Left ventricle myocardium inferior (tissue), 1 donor: ENCODE data around the gene KCNJ5. TPM values are rescaled to one million over a fixed set of nuclear protein-coding genes. Genes with fewer than 3 reads are reported as not detected.
"Not testable (repeated sequence)": the region's sequence is repeated elsewhere in the genome, so short reads cannot be mapped to it uniquely, and the experiment has no call there.

ENCODE experiments used
- DNase-seq: peaks from one replicate; pipeline ENCODE4 v3.0.0-alpha.2; 2020
- H3K27ac ChIP-seq: fragments of 200-600 bp; replicated peaks from 2 replicates; pipeline ENCODE4 v1.8.0; 2021
- H3K27me3 ChIP-seq: fragments of 200-600 bp; 2 replicates; pipeline ENCODE4 v1.8.0; 2021; ENCODE audit warnings: low read depth
- H3K36me3 ChIP-seq: fragments of 200-600 bp; 2 replicates; pipeline ENCODE4 v1.8.0; 2021
- H3K4me1 ChIP-seq: fragments of 200-600 bp; 2 replicates; pipeline ENCODE4 v1.8.0; 2021
- H3K4me3 ChIP-seq: fragments of 200-600 bp; 2 replicates; pipeline ENCODE4 v1.8.0; 2021; ENCODE audit warnings: mild to moderate bottlenecking, moderate library complexity
- H3K9me3 ChIP-seq: fragments of 200-600 bp; replicated peaks from 2 replicates; pipeline ENCODE4 v1.8.0; 2021
- CTCF ChIP-seq: fragments of 200-600 bp; IDR thresholded peaks from 2 replicates; pipeline ENCODE4 v1.8.0; 2021; ENCODE audit warnings: antibody characterized with exemption, mild to moderate bottlenecking, borderline replicate concordance
- intact Hi-C: fragments of 100-400 bp; cut with micrococcal nuclease; formaldehyde crosslinking; loops from one replicate; pipeline ENCODE4 v1.11.0; 2022
- total RNA-seq: library from RNA; stranded (reverse); fragmentation: NEBNext Ultra II Directional; extraction: Animal tissue kit (Norgen Biotek cat#: 25700); gene quantifications from one replicate; pipeline ENCODE4 v1.2.1, GENCODE V29; 2021
- donor health status: DM: no; HTN: yes; CAD: no; lungs with severe emphysema.

KCNJ5 gene
- total RNA-seq, 1 donor from 2014 or later = 5.4 TPM

- Histone ChIP-seq H3K4me1 (peaks cover 20% of the 10 kb centered on the region), H3K9me3 (no peaks in the 10 kb centered on the region), H3K27me3 (peaks cover 3% of the 10 kb centered on the region), H3K27ac (no peak overlapping the region), H3K4me3 (no peak overlapping the region), H3K36me3 (no peaks in the 10 kb centered on the region)
- intact Hi-C loops = no loop called here
- peak; percentile 7 for DNase-seq
- TF ChIP-seq CTCF = no peak
These were observed 25.5 kb downstream of the KCNJ5 start for GRCh38 chr11:128916681-128917080.

DNA sequence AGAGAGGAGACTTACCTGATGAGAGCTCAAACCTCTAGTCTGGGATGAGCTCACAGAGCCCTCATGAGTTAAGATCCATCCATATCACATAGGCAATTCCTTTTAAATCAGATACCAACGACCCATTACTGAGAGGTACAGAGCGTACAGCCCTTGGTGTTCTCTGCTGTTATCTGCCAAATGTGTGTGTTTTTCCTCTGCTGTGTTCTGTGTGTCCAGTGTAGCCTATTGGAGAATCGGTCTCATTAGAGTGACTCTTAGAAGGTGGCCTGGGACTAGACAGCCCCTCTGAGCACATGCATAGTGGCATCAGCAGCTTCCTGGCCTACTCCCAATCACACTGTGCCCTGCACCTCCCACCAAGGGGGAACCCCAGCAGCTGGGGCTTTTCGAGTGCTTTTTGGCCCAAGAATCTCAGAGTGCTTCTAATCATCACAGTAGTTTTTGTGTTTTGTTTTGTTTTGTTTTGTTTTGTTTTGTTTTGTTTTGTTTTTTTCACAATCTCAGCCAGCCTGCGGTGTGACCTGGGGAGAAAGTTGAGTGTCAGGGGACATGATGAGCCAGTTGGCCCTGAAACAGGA, 26.1 kb downstream of the KCNJ5 start:
- Histone ChIP-seq H3K4me3 (no peak overlapping the region), H3K27ac (no peak overlapping the region), H3K9me3 (no peaks in the 10 kb centered on the region), H3K36me3 (no peaks in the 10 kb centered on the region), H3K4me1 (peaks cover 20% of the 10 kb centered on the region), H3K27me3 (peaks cover 6% of the 10 kb centered on the region)
- intact Hi-C loops = no loop called here
- no peak for TF ChIP-seq CTCF
- DNase-seq = peak; percentile 0

DNA sequence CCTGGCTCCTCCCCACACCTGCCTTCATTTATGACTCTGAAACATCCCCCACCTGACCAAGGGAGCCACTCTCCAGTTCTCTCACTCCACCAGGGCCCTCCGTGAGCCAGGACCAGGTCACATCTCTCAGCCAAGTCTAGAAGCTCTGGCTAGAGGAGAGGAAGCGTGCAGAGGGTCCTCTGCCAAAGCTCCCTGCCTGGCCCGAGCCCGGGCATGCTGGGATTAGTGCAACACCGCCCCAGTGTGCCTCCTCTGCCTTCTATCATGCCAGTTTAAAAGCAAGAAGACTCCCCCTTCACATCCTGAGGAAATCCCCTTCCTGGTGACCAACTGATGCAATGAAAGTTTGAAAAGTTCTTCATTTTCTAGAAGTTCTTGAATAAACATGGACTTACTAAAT, 28.1 kb downstream of the KCNJ5 start:
- intact Hi-C loops = no loop called here
- Histone ChIP-seq H3K4me3 (no peak overlapping the region), H3K27me3 (peaks cover 8% of the 10 kb centered on the region), H3K9me3 (no peaks in the 10 kb centered on the region), H3K4me1 (peaks cover 20% of the 10 kb centered on the region), H3K27ac (no peak overlapping the region), H3K36me3 (no peaks in the 10 kb centered on the region)
- peak; percentile 5 for DNase-seq
- TF ChIP-seq CTCF = no peak

- H3K27me3 ChIP-seq, H3K27ac ChIP-seq, H3K4me3 ChIP-seq, intact Hi-C loops, H3K36me3 ChIP-seq, DNase-seq, H3K9me3 ChIP-seq: not testable (repeated sequence)
- peaks cover 16% of the 10 kb centered on the region for H3K4me1 ChIP-seq
These were observed 28.5 kb downstream of the KCNJ5 start for GRCh38 chr11:128919635-128920034.

GRCh38 chr11:128920666-128921065, 29.5 kb downstream of the KCNJ5 start:
- intact Hi-C loops = no loop called here
- Histone ChIP-seq H3K27ac (no peak overlapping the region), H3K9me3 (no peaks in the 10 kb centered on the region), H3K4me1 (peaks cover 7% of the 10 kb centered on the region), H3K36me3 (no peaks in the 10 kb centered on the region), H3K27me3 (peaks cover 8% of the 10 kb centered on the region), H3K4me3 (no peak overlapping the region)
- peak; percentile 5 for DNase-seq
- no peak for TF ChIP-seq CTCF

GRCh38 chr11:128921793-128922192, 30.6 kb downstream of the KCNJ5 start:
- H3K36me3 ChIP-seq = no peaks in the 10 kb centered on the region
- peaks cover 17% of the 10 kb centered on the region for H3K27me3 ChIP-seq
- DNase-seq = peak; percentile 10
- TF ChIP-seq CTCF = no peak
- H3K4me3 ChIP-seq = no peak overlapping the region
- H3K27ac ChIP-seq = no peak overlapping the region
- H3K4me1 ChIP-seq = peaks cover 7% of the 10 kb centered on the region
- no peaks in the 10 kb centered on the region for H3K9me3 ChIP-seq
- intact Hi-C loops = no loop called here
